Measurements from ENCODE around the gene SLC22A31.
A peak's percentile ranks its signal among the peaks of the same experiment; 100 is the strongest.

Gene SLC22A31

GRCh38 chr16:89164847-89165680, 35.3 kb downstream of the SLC22A31 start:
- DNase-seq: no peak

GRCh38 chr16:89164436-89164835, 35.9 kb downstream of the SLC22A31 start:
- DNase-seq: no peak

- no peak for DNase-seq
Observed at GRCh38 chr16:89163297-89163696, 37.0 kb downstream of the SLC22A31 start.

- no peak for DNase-seq
Observed at GRCh38 chr16:89161763-89162713, 38.3 kb downstream of the SLC22A31 start.

- DNase-seq: no peak
Observed at GRCh38 chr16:89160977-89161701, 39.2 kb downstream of the SLC22A31 start.

GRCh38 chr16:89159850-89160354, 40.4 kb downstream of the SLC22A31 start:
- no peak for DNase-seq

- no peak for DNase-seq
Observed at GRCh38 chr16:89159066-89159849, 41.1 kb downstream of the SLC22A31 start.

- DNase-seq: no peak
Observed at GRCh38 chr16:89157778-89158177, 42.6 kb downstream of the SLC22A31 start.

GRCh38 chr16:89156740-89157645, 43.3 kb downstream of the SLC22A31 start:
- DNase-seq: no peak

GRCh38 chr16:89155851-89156739, 44.2 kb downstream of the SLC22A31 start:
- DNase-seq: peak; percentile 51

- no peak for DNase-seq
Observed at GRCh38 chr16:89155184-89155679, 45.1 kb downstream of the SLC22A31 start.

- no peak for DNase-seq
Observed at GRCh38 chr16:89154390-89155183, 45.8 kb downstream of the SLC22A31 start.

GRCh38 chr16:89153848-89154271, 46.5 kb downstream of the SLC22A31 start:
- DNase-seq: no peak

- DNase-seq: peak; percentile 55
Observed at GRCh38 chr16:89152831-89153700, 47.3 kb downstream of the SLC22A31 start.

GRCh38 chr16:89150981-89151380, 49.4 kb downstream of the SLC22A31 start:
- no peak for DNase-seq

- DNase-seq: no peak
Observed at GRCh38 chr16:89150090-89150835, 50.1 kb downstream of the SLC22A31 start.

- no peak for DNase-seq
Observed at GRCh38 chr16:89149386-89149785, 51.0 kb downstream of the SLC22A31 start.
